Jurkat, Clone E6-1 (cell line): Measurements from ENCODE around the gene LPP.

Experiments used
- DNase-seq: peaks from one replicate; pipeline ENCODE4 v3.0.0-alpha.2; 2011; ENCODE audit warnings: low read depth, low spot score
- H3K4me3 ChIP-seq: 2 replicates; pipeline ENCODE4 v1.5.1; 2011; ENCODE audit warnings: mild to moderate bottlenecking, low read length, control low read depth, moderate library complexity

Gene LPP

GRCh38 chr3:188641076-188641475 is 487.1 kb downstream of the LPP start:
- no peak overlapping the region for H3K4me3 ChIP-seq
- no peak for DNase-seq

GRCh38 chr3:188643736-188644135 is 489.8 kb downstream of the LPP start:
- H3K4me3 ChIP-seq = no peak overlapping the region
- DNase-seq = no peak

- peak; percentile 72 for DNase-seq
- no peak overlapping the region for H3K4me3 ChIP-seq
Measured at GRCh38 chr3:188646592-188646991, 492.6 kb downstream of the LPP start.

GRCh38 chr3:188647237-188647636 is 493.3 kb downstream of the LPP start:
- no peak overlapping the region for H3K4me3 ChIP-seq
- no peak for DNase-seq

- DNase-seq = no peak
- no peak overlapping the region for H3K4me3 ChIP-seq
Measured at GRCh38 chr3:188649521-188649920, 495.6 kb downstream of the LPP start.

- DNase-seq = no peak
Measured at GRCh38 chr3:188656196-188656982, 502.4 kb downstream of the LPP start.

GRCh38 chr3:188658606-188659005 is 504.6 kb downstream of the LPP start:
- no peak overlapping the region for H3K4me3 ChIP-seq
- no peak for DNase-seq

More at GRCh38 chr3:188656196-188656982, 502.4 kb downstream of the LPP start:
- no peak overlapping the region for H3K4me3 ChIP-seq

GRCh38 chr3:188659449-188660090 is 505.6 kb downstream of the LPP start:
- no peak for DNase-seq
- no peak overlapping the region for H3K4me3 ChIP-seq

GRCh38 chr3:188660415-188660814 is 506.5 kb downstream of the LPP start:
- DNase-seq = no peak
- no peak overlapping the region for H3K4me3 ChIP-seq

GRCh38 chr3:188661806-188662205 is 507.8 kb downstream of the LPP start:
- DNase-seq = no peak

GRCh38 chr3:188662214-188662613 is 508.3 kb downstream of the LPP start:
- DNase-seq = no peak
- H3K4me3 ChIP-seq = no peak overlapping the region

More at GRCh38 chr3:188661806-188662205, 507.8 kb downstream of the LPP start:
- no peak overlapping the region for H3K4me3 ChIP-seq

- H3K4me3 ChIP-seq = no peak overlapping the region
- DNase-seq = no peak
Measured at GRCh38 chr3:188662795-188663194, 508.8 kb downstream of the LPP start.

GRCh38 chr3:188663839-188664238 is 509.9 kb downstream of the LPP start:
- DNase-seq = no peak
- H3K4me3 ChIP-seq = no peak overlapping the region

GRCh38 chr3:188664795-188665194 is 510.8 kb downstream of the LPP start:
- no peak overlapping the region for H3K4me3 ChIP-seq
- peak; percentile 15 for DNase-seq

- no peak overlapping the region for H3K4me3 ChIP-seq
- no peak for DNase-seq
Measured at GRCh38 chr3:188667926-188668325, 514.0 kb downstream of the LPP start.

GRCh38 chr3:188670446-188670845 is 516.5 kb downstream of the LPP start:
- no peak for DNase-seq
- no peak overlapping the region for H3K4me3 ChIP-seq

GRCh38 chr3:188671971-188672370 is 518.0 kb downstream of the LPP start:
- no peak overlapping the region for H3K4me3 ChIP-seq
- no peak for DNase-seq

GRCh38 chr3:188672840-188673239 is 518.9 kb downstream of the LPP start:
- DNase-seq = no peak

GRCh38 chr3:188673646-188674186 is 519.8 kb downstream of the LPP start:
- no peak for DNase-seq

More at GRCh38 chr3:188672840-188673239, 518.9 kb downstream of the LPP start:
- no peak overlapping the region for H3K4me3 ChIP-seq

GRCh38 chr3:188674595-188674994 is 520.6 kb downstream of the LPP start:
- DNase-seq = no peak

More at GRCh38 chr3:188673646-188674186, 519.8 kb downstream of the LPP start:
- no peak overlapping the region for H3K4me3 ChIP-seq

More at GRCh38 chr3:188674595-188674994, 520.6 kb downstream of the LPP start:
- H3K4me3 ChIP-seq = no peak overlapping the region
